ENCODE data around the gene IRF2BPL.

DNA sequence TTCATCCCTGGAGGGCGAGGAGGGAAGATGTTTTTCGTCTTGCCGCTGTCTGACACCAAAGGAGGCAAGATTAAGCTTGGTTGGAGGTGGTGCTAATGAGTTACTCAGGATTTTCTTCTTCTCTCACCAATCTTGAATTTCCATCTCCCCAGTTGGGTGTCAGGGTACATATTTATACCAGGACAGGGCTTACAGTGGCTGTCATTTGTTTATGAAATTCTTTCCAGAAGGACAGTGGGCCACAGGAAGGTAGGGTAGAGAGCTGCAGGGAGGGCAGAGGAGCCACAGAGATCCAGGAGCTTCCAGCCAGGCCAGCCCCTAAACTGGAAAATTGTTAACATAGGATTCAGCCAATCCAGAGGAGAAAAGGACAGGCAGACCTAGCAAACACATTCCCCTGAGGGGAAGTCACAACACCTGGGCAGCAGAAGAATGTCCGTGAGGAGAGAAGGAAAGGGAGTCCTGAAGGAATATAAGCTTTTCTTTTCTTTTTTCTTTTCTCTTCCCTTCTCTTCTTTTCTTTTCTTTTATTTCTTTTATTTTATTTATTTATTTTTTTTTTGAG, 40.5 kb downstream of the IRF2BPL start:
- TF ChIP-seq POLR2A (IDR thresholded peaks at IDR 0.05; ENCODE audit: low read depth, low read length) = no peak
- no peak for TF ChIP-seq POLR2AphosphoS5 (IDR thresholded peaks at IDR 0.05; ENCODE audit: low read depth, low read length)
